ENCODE data around the gene SCFD2. TPM values are rescaled to one million over a fixed set of nuclear protein-coding genes. Genes with fewer than 3 reads are reported as not detected.
"Not testable (repeated sequence)": the region's sequence is repeated elsewhere in the genome, so short reads cannot be mapped to it uniquely, and the experiment has no call there.

Gene SCFD2
- total RNA-seq, 4 donors from 2014 or later = 8.9 to 16.0 (median 14.8) TPM

DNA sequence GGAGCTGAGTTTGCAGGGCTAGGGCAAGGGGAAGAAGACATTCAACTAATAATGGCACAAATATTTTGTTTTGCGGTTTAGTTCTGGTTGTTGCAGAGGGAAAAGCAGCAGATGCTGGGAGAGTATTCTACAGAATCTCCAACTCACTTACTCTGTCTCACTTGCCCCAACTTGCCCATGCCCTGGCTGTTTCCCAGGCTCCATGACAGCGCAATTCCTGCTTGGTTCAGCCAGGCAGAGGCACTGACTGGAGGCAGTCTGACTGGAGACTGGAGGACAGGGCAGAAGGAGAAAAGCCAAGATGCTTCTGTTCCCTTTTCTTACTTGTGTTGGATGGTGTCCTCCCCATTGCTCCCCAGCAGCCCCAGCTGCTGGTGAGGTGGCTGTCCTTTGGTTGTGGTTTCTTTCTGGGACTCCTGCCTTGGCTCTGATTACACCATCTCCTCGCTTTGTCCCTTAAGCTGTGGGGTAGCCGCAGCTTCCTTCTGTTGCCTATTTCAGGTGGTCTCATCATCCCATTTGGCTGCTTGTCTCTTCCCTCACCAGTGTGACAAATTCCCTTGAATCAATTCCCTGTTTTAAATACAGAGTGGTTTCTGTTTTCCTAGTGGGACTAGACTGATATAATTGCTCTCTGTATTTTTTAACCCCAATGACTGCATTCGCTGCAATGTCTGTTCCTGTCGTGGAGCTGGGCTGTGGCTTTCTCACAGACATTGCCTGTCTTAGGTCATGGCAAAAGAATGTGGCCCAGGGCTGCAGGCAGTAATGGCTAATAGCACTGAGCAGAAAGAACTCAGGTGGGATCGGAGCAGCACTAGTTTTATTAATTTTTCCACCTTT, 527.9 kb downstream of the SCFD2 start:
- DNase-seq = no peak
- ATAC-seq = no peak
- Histone ChIP-seq H3K4me3 (no peak overlapping the region), H3K4me1 (peaks cover 27 to 62% of the 10 kb centered on the region in 2 donors), H3K36me3 (no peaks in the 10 kb centered on the region), H3K27me3 (no peaks in the 10 kb centered on the region), H3K27ac (no peak overlapping the region), H3K9me3 (no peaks in the 10 kb centered on the region)
- TF ChIP-seq, protein P1, sequence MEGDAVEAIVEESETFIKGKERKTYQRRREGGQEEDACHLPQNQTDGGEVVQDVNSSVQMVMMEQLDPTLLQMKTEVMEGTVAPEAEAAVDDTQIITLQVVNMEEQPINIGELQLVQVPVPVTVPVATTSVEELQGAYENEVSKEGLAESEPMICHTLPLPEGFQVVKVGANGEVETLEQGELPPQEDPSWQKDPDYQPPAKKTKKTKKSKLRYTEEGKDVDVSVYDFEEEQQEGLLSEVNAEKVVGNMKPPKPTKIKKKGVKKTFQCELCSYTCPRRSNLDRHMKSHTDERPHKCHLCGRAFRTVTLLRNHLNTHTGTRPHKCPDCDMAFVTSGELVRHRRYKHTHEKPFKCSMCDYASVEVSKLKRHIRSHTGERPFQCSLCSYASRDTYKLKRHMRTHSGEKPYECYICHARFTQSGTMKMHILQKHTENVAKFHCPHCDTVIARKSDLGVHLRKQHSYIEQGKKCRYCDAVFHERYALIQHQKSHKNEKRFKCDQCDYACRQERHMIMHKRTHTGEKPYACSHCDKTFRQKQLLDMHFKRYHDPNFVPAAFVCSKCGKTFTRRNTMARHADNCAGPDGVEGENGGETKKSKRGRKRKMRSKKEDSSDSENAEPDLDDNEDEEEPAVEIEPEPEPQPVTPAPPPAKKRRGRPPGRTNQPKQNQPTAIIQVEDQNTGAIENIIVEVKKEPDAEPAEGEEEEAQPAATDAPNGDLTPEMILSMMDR (IDR thresholded peaks at IDR 0.05 in 4 of 5, conservative IDR thresholded peaks at IDR 0.05 in 1 of 5) = no peak
- TF ChIP-seq POLR2A (IDR thresholded peaks at IDR 0.05) = no peak
- intact Hi-C loops (cut with DNase I; ENCODE audit: low total_unique reads) (no loop called here), in situ Hi-C loops (cut with MboI; ENCODE audit: low sequenced_read_pairs in 4 of 4) (loop anchor here in 1 of 4 donors (10.0 kb wide), 1 partner anchor 63 kb away; no protein-coding TSS in a partner anchor)

DNA sequence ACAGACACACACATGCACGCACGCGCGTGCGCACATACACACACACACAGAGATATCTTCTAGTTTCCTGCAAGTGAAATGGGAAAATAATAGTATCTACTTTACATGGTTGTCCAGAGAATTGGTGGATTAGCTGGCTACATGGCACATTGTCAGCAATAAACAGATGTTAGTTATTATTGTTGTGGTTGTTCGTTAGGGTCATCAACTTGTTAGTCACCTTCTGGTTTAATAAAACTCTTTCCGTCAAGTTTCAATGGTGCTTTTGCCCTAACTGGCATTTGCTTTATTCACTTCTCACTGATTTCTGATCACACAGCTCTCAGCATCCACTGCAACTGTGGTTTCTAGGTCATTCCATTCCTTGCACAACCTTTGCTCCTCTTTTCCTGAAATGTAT, 529.2 kb downstream of the SCFD2 start:
- TF ChIP-seq POLR2A (IDR thresholded peaks at IDR 0.05) = no peak
- TF ChIP-seq, protein P1 (IDR thresholded peaks at IDR 0.05 in 4 of 5, conservative IDR thresholded peaks at IDR 0.05 in 1 of 5) = no peak
- Histone ChIP-seq H3K27ac (no peak overlapping the region), H3K36me3 (no peaks in the 10 kb centered on the region), H3K4me3 (no peak overlapping the region), H3K27me3 (no peaks in the 10 kb centered on the region), H3K4me1 (peaks cover 20 to 54% of the 10 kb centered on the region in 2 donors), H3K9me3 (no peaks in the 10 kb centered on the region)
- ATAC-seq = no peak
- in situ Hi-C loops (cut with MboI; ENCODE audit: low sequenced_read_pairs in 4 of 4) = loop anchor here in 1 of 4 donors (10.0 kb wide), 1 partner anchor 62 kb away; no protein-coding TSS in a partner anchor
- intact Hi-C loops (cut with DNase I; ENCODE audit: low total_unique reads) = no loop called here
- no peak for DNase-seq

DNA sequence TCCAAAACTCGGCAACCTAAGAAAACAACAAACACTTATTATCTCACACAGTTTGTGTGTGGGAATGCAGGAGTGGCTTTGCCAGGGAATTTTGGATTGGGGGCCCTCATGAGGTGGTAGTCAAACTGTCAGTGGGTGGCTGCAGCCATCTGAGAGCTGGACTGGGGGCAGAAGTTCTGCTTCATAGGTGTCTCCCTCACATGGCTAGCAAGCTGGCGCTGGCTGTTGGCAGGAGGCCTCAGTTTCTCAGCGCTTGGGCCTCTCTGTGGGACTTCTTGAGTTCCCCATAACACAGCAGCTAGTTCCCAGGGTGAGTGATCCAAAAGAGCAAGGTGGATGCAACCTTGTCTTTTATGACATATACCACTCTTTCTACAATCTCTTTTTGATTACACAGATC, 529.7 kb downstream of the SCFD2 start:
- H3K27ac ChIP-seq = no peak overlapping the region
- TF ChIP-seq, protein P1 (IDR thresholded peaks at IDR 0.05 in 4 of 5, conservative IDR thresholded peaks at IDR 0.05 in 1 of 5) = no peak
- no peak for TF ChIP-seq POLR2A (IDR thresholded peaks at IDR 0.05)
- intact Hi-C loops (cut with DNase I; ENCODE audit: low total_unique reads) = no loop called here
- H3K4me1 ChIP-seq = peaks cover 14 to 49% of the 10 kb centered on the region in 2 donors
- H3K4me3 ChIP-seq = no peak overlapping the region
- in situ Hi-C loops (cut with MboI; ENCODE audit: low sequenced_read_pairs in 4 of 4) = loop anchor here in 1 of 4 donors (10.0 kb wide), 1 partner anchor 61 kb away; no protein-coding TSS in a partner anchor
- DNase-seq = no peak
- no peaks in the 10 kb centered on the region for H3K27me3 ChIP-seq
- no peak for ATAC-seq
- H3K9me3 ChIP-seq = no peaks in the 10 kb centered on the region
- H3K36me3 ChIP-seq = no peaks in the 10 kb centered on the region

DNA sequence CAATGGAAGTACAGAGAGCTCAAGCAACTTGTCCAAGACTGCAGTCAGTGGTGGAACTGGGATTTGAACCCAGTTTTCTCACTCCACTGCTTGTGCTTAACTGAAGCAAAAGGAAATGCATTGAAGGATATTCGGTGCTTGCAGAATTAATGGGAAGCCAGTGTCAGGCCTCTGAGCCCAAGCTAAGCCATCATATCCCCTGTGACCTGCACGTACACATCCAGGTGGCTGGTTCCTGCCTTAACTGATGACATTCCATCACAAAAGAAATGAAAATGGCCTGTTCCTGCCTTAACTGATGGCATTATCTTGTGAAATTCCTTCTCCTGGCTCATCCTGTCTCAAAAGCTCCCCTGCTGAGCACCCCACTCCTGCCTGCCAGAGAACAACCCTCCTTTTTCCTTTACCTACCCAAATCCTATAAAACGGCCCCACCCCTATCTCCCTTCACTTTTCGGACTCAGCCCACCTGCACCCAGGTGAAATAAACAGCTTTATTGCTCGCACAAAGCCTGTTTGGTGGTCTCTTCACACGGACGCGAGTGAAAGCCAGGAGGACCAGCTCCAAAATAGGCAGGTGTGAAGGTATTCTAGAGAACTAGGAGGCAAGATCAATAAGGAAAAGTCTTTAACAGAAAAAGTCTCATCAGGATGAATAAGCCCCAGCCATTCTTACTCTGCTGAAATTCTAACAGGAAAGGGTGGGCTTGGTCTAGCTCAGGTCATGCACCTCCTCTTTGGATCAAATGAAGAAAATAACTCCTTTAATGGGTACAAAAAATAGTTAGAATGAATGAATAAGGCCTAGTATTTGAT, 531.0 kb downstream of the SCFD2 start:
- H3K4me3 ChIP-seq; H3K36me3 ChIP-seq; ATAC-seq; H3K27ac ChIP-seq; H3K27me3 ChIP-seq; intact Hi-C loops (cut with DNase I; ENCODE audit: low total_unique reads); H3K9me3 ChIP-seq; DNase-seq: not testable (repeated sequence)
- in situ Hi-C loops (cut with MboI; ENCODE audit: low sequenced_read_pairs in 4 of 4) = loop anchor here in 1 of 4 donors (10.0 kb wide), 1 partner anchor 60 kb away; no protein-coding TSS in a partner anchor
- H3K4me1 ChIP-seq = peaks cover 6 to 37% of the 10 kb centered on the region in 2 donors
